Activated CD4-positive, alpha-beta T cell treated with anti-CD3 and anti-CD28 coated beads, Interleukin-2, Interleukin-6, amounts not matched to agents 100 ng/mL and 50 ng/mL, durations not matched to agents 16 hours and 8 hours (primary cell): ENCODE measurements around the gene KCNJ2.

Source experiments
- DNase-seq: peaks from one replicate; pipeline ENCODE4 v3.0.0-alpha.2; 2020

KCNJ2 gene

GRCh38 chr17:70168977-70169708 lies at the start of gene KCNJ2:
Gene KCNJ2, plus strand, starts transcription at chr17:70169532. Its CDS starts 5,508 bp downstream, at chr17:70175040.
- DNase-seq: peak; percentile 74

GRCh38 chr17:70119545-70119944 lies 49.8 kb upstream of the KCNJ2 start:
- no peak for DNase-seq

GRCh38 chr17:70119983-70120382 lies 49.3 kb upstream of the KCNJ2 start:
- DNase-seq: no peak

GRCh38 chr17:70120425-70120824 lies 48.9 kb upstream of the KCNJ2 start:
- DNase-seq: no peak

- no peak for DNase-seq
Observed at GRCh38 chr17:70121126-70121525, 48.2 kb upstream of the KCNJ2 start.

- no peak for DNase-seq
Observed at GRCh38 chr17:70123193-70123592, 46.1 kb upstream of the KCNJ2 start.

GRCh38 chr17:70124723-70125122 lies 44.6 kb upstream of the KCNJ2 start:
- no peak for DNase-seq

GRCh38 chr17:70127221-70127873 lies 42.0 kb upstream of the KCNJ2 start:
- DNase-seq: no peak

- DNase-seq: no peak
Observed at GRCh38 chr17:70128727-70129238, 40.5 kb upstream of the KCNJ2 start.

- no peak for DNase-seq
Observed at GRCh38 chr17:70130289-70130688, 39.0 kb upstream of the KCNJ2 start.

- DNase-seq: no peak
Observed at GRCh38 chr17:70132505-70132904, 36.8 kb upstream of the KCNJ2 start.

GRCh38 chr17:70134042-70134441 lies 35.3 kb upstream of the KCNJ2 start:
- no peak for DNase-seq

- no peak for DNase-seq
Observed at GRCh38 chr17:70134777-70135176, 34.6 kb upstream of the KCNJ2 start.

- DNase-seq: no peak
Observed at GRCh38 chr17:70136131-70136530, 33.2 kb upstream of the KCNJ2 start.

GRCh38 chr17:70137451-70138230 lies 31.7 kb upstream of the KCNJ2 start:
- DNase-seq: peak; percentile 85

- no peak for DNase-seq
Observed at GRCh38 chr17:70138291-70138865, 31.0 kb upstream of the KCNJ2 start.

GRCh38 chr17:70139449-70139993 lies 29.8 kb upstream of the KCNJ2 start:
- no peak for DNase-seq

- DNase-seq: peak; percentile 8
Observed at GRCh38 chr17:70144260-70144846, 25.0 kb upstream of the KCNJ2 start.

- no peak for DNase-seq
Observed at GRCh38 chr17:70153210-70153609, 16.1 kb upstream of the KCNJ2 start.

GRCh38 chr17:70157151-70157550 lies 12.2 kb upstream of the KCNJ2 start:
- no peak for DNase-seq

GRCh38 chr17:70158180-70158579 lies 11.2 kb upstream of the KCNJ2 start:
- DNase-seq: no peak

GRCh38 chr17:70158591-70158990 lies 10.7 kb upstream of the KCNJ2 start:
- DNase-seq: no peak
